Smooth muscle cell (in vitro differentiated cells): ENCODE data around the gene GCK. TPM values are rescaled to one million over a fixed set of nuclear protein-coding genes. Genes with fewer than 3 reads are reported as not detected.

Experiments
- DNase-seq: peaks from one replicate; lab custom pipeline; 2025; ENCODE audit not compliant: unreplicated experiment; lab: John Stamatoyannopoulos, UW
- H2AFZ ChIP-seq: fragments of 200-600 bp; sonication (generic); 2 replicates; pipeline ENCODE4 v1.6.0; 2016; ENCODE audit warnings: antibody characterized with exemption, low read depth, mild to moderate bottlenecking
- H3F3A ChIP-seq: fragments of 200-600 bp; sonication (generic); 2 replicates; pipeline ENCODE4 v1.6.0; 2017; ENCODE audit warnings: antibody characterized with exemption, low read depth
- H3K27ac ChIP-seq: fragments of 200-600 bp; sonication (generic); 2 replicates; pipeline ENCODE4 v1.5.1; 2016; ENCODE audit warnings: low read depth, mild to moderate bottlenecking
- H3K27me3 ChIP-seq: fragments of 200-600 bp; sonication (generic); 2 replicates; pipeline ENCODE4 v1.6.1; 2016; ENCODE audit warnings: low read depth, mild to moderate bottlenecking
- H3K36me3 ChIP-seq: fragments of 200-600 bp; sonication (generic); 2 replicates; pipeline ENCODE4 v1.5.1; 2016; ENCODE audit warnings: low read depth
- H3K4me1 ChIP-seq: fragments of 200-600 bp; sonication (generic); 2 replicates; pipeline ENCODE4 v1.5.1; 2016; ENCODE audit warnings: low read depth
- H3K4me2 ChIP-seq: fragments of 200-600 bp; sonication (generic); 2 replicates; pipeline ENCODE4 v1.6.0; 2016; ENCODE audit warnings: mild to moderate bottlenecking
- H3K4me3 ChIP-seq: fragments of 200-600 bp; sonication (generic); 2 replicates; pipeline ENCODE4 v1.5.1; 2016; ENCODE audit warnings: mild to moderate bottlenecking
- H3K79me2 ChIP-seq: fragments of 200-600 bp; sonication (generic); 2 replicates; pipeline ENCODE4 v1.6.0; 2016; ENCODE audit warnings: low read depth, mild to moderate bottlenecking
- H3K9ac ChIP-seq: fragments of 200-600 bp; sonication (generic); 2 replicates; pipeline ENCODE4 v1.6.0; 2016; ENCODE audit warnings: low read depth
- H3K9me3 ChIP-seq: fragments of 200-600 bp; sonication (generic); replicated peaks from 2 replicates; pipeline ENCODE4 v1.5.1; 2016; ENCODE audit warnings: low read depth
- H4K20me1 ChIP-seq: fragments of 200-600 bp; sonication (generic); 2 replicates; pipeline ENCODE4 v1.6.0; 2016; ENCODE audit warnings: low read depth
- WGBS: methylation state at CpG from one replicate; pipeline ENCODE4 v1.1.7; 2016; ENCODE audit warnings: low lambda C conversion rate; 5-methylcytosine and 5-hydroxymethylcytosine counted together
- polyA plus RNA-seq: library from polyadenylated mRNA; unstranded; fragments of >200 nt; fragmentation: Nextera tagmentation; extraction: Ambion mirVana; gene quantifications from 2 replicates; pipeline ENCODE4 v1.2.1, GENCODE V29; 2016
- total RNA-seq: library from RNA; depleted of rRNA; stranded (reverse); fragments of >200 nt; gene quantifications from 2 replicates; pipeline ENCODE4 v1.2.3, GENCODE V29; 2014
- TF ChIP-seq, protein P1 (sequence below): fragments of 200-600 bp; sonication (generic); IDR thresholded peaks from 2 replicates; pipeline ENCODE4 v1.5.1; 2017; ENCODE audit warnings: borderline replicate concordance, mild to moderate bottlenecking, antibody characterized with exemption; ENCODE audit not compliant: insufficient read depth, poor library complexity, severe bottlenecking

The GCK gene
- total and polyA plus RNA-seq, 2 experiments from 2014 or later, result 1.6 to 5.5 TPM

DNA sequence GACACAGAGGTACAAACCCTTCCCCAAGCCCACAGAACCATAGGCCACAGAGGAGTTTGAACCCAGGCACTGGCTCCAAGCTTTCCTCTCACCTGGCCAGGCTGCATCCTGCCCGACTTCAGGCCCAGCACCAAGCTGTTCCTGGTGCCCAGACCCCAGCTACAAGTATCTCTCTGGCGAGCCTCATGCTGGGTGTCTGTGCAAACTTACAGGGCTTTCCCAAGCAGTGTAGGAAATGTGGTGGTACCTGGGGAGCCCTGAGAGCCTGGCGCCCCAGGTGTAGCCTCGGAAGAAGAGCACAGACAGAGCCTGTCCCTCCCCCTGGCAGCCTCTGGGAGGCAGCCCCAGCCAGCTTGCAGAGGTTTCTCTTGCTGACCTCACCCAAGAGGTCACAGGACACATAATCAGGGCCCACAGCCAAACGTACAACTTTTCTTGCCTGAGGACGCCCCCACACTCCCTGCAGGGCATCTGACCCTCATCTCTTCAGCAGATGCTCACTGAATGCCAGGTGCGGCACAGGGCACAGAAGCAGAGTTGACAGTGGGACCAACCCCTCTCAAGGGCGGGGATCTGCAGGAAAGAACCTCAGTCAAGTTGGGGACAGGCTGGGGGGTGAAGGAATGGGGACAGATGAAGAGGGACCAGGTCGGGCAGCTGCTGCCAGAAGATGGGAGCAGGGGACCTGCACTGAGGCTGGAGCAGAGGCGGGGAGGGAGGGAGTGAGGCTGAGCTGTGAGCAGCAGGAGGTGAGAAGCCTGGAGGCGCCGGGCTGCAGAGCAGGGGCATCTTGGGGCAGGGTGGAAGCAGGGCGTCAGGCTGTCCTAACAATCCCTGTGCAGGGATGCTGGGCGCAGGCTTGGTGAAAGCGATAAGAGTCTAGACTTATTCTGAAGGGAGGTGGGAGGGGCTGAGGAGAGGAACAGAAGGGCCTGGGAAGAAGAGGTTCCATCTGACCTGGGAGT is 31.8 kb downstream of the GCK start:
- DNase-seq, result no peak
- H2AFZ ChIP-seq, result no peak overlapping the region
- TF ChIP-seq, protein P1, sequence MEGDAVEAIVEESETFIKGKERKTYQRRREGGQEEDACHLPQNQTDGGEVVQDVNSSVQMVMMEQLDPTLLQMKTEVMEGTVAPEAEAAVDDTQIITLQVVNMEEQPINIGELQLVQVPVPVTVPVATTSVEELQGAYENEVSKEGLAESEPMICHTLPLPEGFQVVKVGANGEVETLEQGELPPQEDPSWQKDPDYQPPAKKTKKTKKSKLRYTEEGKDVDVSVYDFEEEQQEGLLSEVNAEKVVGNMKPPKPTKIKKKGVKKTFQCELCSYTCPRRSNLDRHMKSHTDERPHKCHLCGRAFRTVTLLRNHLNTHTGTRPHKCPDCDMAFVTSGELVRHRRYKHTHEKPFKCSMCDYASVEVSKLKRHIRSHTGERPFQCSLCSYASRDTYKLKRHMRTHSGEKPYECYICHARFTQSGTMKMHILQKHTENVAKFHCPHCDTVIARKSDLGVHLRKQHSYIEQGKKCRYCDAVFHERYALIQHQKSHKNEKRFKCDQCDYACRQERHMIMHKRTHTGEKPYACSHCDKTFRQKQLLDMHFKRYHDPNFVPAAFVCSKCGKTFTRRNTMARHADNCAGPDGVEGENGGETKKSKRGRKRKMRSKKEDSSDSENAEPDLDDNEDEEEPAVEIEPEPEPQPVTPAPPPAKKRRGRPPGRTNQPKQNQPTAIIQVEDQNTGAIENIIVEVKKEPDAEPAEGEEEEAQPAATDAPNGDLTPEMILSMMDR, result no peak
- no peaks in the 10 kb centered on the region for H4K20me1 ChIP-seq
- no peaks in the 10 kb centered on the region for H3K9me3 ChIP-seq
- H3K36me3 ChIP-seq, result no peaks in the 10 kb centered on the region
- H3K27me3 ChIP-seq, result no peaks in the 10 kb centered on the region
- 84% methylated on average over 15 of the region's 15 CpGs for WGBS
- H3K4me2 ChIP-seq, result no peak overlapping the region
- no peak overlapping the region for H3K9ac ChIP-seq
- no peaks in the 10 kb centered on the region for H3K4me1 ChIP-seq
- H3F3A ChIP-seq, result no peaks in the 10 kb centered on the region
- H3K79me2 ChIP-seq, result no peaks in the 10 kb centered on the region
- H3K27ac ChIP-seq, result no peak overlapping the region
- H3K4me3 ChIP-seq, result no peak overlapping the region

DNA sequence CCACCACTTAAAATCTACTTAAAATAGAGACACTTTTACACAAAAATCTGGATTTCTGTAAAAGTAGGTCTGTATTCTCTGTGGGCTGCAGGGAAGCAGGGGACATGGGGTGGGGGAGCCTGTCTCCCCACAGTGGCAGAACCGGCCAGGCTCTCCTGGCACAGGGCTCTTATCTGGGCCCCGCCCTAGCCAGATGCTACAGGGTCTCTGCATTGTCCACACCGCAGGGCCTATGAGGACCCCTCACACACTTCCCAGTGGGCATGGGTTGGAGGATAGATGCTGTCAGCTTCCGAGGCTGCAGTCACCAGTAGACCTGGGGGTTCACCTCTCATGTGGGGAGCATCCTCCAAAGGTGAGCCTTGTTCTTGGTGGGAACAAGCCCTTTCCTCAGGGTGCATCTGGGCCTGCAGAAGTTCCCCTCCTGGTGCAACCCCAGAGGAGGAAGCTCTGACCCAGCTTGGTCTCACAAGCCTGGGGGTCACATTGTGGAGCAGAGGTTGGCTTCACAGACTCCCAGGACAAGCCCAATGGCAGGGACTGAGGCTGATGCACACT is 32.7 kb downstream of the GCK start:
- H3K36me3 ChIP-seq, result no peaks in the 10 kb centered on the region
- H3K9me3 ChIP-seq, result no peaks in the 10 kb centered on the region
- WGBS, result 86% methylated on average over 4 of the region's 4 CpGs
- H4K20me1 ChIP-seq, result no peaks in the 10 kb centered on the region
- no peak overlapping the region for H3K9ac ChIP-seq
- H3K27ac ChIP-seq, result no peak overlapping the region
- H3K79me2 ChIP-seq, result no peaks in the 10 kb centered on the region
- no peak overlapping the region for H3K4me3 ChIP-seq
- no peak overlapping the region for H2AFZ ChIP-seq
- H3K4me2 ChIP-seq, result no peak overlapping the region
- H3F3A ChIP-seq, result no peaks in the 10 kb centered on the region
- DNase-seq, result no peak
- H3K27me3 ChIP-seq, result no peaks in the 10 kb centered on the region
- no peaks in the 10 kb centered on the region for H3K4me1 ChIP-seq
- TF ChIP-seq, protein P1, result no peak

DNA sequence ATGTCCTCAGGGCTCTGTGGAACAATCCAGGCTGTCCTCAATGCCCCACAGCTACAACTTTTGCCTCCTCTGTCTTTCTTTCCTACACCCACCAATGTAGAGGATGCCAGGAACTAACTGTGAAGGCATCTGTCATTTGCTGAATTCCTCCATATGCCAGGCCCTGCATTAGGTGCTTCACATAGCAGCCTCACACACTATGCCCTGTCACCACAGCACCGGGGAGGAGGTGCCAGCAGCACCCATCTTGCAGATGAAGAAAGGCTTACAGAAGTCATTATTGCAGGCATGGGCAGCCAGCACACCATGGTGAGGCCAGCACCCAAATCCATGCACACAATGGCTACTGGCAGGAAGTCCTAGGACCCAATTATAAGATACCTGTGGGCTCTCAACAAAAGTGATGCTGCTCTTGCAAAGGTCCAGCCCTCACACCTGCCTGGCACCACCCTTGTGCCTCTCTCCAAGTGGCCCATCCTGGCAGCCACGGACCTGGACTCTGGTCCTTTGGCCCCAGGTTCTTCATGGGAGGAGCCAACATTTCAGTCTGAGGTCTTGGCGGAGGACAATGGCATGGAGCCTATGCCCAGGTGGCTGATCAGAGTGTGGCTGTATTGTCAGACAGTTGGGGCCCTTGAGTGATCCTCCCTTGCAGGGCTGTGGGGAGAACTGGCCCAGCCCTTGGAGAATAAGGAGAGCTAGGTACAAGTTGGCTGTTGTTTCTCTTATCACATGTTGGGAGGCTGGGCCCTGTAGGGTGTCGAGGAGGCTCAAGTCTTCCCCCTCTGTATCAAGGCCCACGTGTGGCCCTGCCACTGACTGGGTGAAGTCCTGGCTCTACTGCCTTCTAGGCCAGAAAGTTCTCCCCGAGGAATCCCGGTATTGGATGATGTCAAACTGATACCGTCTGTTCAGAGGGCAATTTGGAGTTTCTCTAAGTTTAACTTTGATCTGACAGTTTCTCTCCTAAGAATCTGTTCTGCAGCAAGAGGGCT is 33.8 kb downstream of the GCK start:
- Histone ChIP-seq H3K27me3 (no peaks in the 10 kb centered on the region), H3K4me2 (no peak overlapping the region), H2AFZ (no peak overlapping the region), H3K36me3 (no peaks in the 10 kb centered on the region), H4K20me1 (no peaks in the 10 kb centered on the region), H3K4me3 (no peak overlapping the region), H3K27ac (no peak overlapping the region), H3F3A (no peaks in the 10 kb centered on the region), H3K9me3 (no peaks in the 10 kb centered on the region), H3K79me2 (no peaks in the 10 kb centered on the region), H3K4me1 (no peaks in the 10 kb centered on the region), H3K9ac (no peak overlapping the region)
- TF ChIP-seq, protein P1, result no peak
- 89% methylated on average over 8 of the region's 8 CpGs for WGBS
- no peak for DNase-seq
